NCI-H1417 (cell line): Measurements from ENCODE around the gene DPEP1.
A peak's percentile ranks its signal among the peaks of the same experiment; 100 is the strongest.
"Not testable (repeated sequence)": the region's sequence is repeated elsewhere in the genome, so short reads cannot be mapped to it uniquely, and the experiment has no call there.

ENCODE experiments used
- DNase-seq, 3 experiments: peaks; one replicate each; lab custom pipeline; 2025; lab: John Stamatoyannopoulos, UW

Gene DPEP1

DNA sequence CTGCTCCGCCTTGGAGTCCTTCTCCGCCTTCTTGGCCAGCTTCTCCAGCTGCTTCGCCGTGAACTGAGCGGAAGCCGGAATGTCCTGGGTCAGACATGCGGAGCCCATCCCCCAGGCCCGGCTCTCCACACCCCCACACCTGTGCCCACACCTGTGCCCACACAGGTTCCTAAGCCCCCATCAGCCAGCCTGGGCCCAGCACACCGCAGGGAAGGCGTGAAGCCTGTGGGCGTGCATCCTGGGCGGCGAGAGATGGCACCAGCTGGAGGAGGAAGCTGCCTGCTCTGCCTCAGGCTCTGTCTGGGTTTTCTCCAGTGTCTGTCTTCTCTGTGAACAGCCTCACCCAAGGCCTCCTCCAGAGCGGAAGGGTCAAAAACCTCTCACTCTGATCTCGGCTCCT lies 38.1 kb downstream of the DPEP1 start:
- no peak for DNase-seq

GRCh38 chr16:89653656-89654295 lies 40.3 kb downstream of the DPEP1 start:
- no peak for DNase-seq

GRCh38 chr16:89655062-89655643 lies 41.7 kb downstream of the DPEP1 start:
- DNase-seq: no peak

DNA sequence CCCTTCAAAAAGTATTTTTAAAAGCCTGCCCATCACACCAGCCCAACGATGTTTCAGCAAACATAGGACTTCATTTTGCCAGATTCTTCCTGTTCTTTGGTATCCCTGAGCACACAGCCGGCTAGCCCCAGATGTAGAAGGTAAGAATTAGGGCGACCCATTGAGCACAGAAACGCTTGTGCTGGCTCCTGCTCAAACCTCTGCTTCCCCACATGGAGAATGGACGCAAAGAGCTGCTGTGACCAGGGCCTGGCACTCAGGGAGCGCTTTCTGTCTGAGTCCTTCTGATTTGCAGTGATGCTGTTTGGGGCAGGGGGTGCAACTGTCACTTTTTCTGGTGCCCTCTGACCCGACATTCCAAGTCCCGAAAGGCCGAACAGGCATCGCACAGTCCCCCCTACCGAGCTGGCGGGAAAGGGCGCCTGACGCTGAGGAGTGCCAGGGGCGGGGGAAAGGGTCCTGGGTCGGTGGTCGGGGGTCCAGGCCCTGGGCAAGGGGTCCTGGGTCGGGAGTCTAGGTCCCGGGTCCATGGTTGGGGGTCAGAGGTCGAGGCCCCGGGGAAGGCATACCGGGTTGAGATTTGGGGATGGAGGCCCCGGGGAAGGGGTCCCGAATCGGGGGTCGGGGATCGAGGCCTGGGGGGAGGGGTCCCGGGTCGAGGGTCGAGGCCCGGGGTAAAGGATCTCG lies 43.1 kb downstream of the DPEP1 start:
- DNase-seq: no peak

GRCh38 chr16:89657442-89658220 lies 44.2 kb downstream of the DPEP1 start, which contains the start of the genes CHMP1A and SPATA33:
CHMP1A (minus strand) TSS chr16:89657708; CDS start chr16:89657588, 120 bp downstream.
SPATA33 (plus strand) TSS chr16:89657836; CDS start chr16:89657912, 76 bp downstream.
- DNase-seq: peak; percentile 82 to 90 (median 89)

GRCh38 chr16:89658221-89658879 lies 44.9 kb downstream of the DPEP1 start:
- DNase-seq: peak in 1 of 3 experiments; percentile 40

- DNase-seq: no peak
Observed at GRCh38 chr16:89660146-89660545, 46.7 kb downstream of the DPEP1 start.

DNA sequence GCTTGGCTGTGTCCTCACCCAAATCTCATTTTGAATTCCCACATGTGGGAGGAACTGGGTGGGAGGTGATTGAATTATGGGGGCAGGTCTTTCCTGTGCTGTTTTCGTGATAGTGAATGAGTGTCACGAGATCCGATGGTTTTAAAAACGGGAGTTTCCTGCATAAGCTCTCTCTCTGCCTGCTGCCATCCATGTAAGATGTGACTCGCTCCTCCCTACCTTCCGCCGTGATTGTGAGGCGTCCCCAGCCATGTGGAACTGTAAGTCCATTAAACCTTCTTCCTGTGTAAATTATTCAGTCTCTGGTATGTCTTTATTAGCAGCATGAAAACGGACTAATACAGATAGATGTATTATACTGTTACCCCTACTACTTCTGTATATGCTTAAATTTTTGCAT lies 47.8 kb downstream of the DPEP1 start:
- DNase-seq: no peak

DNA sequence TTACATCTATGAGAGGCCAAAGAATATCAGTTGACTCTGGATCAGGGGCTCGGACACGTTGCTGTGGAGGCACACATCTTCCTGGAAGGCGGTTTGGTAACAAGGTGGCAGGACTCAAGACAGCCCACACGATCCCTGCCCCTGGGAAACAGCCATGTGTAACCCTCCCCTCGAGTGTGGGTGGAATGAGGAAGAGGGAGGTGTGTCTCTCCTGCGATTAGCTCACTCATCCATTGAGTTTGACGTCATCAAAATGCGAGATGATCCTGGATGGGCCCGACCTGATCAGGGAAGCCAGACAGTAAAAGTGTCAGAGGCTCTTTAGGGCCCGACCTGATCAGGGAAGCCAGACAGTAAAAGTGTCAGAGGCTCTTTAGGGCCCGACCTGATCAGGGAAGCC lies 50.8 kb downstream of the DPEP1 start:
- not testable (repeated sequence) for DNase-seq

GRCh38 chr16:89667000-89667399 lies 53.6 kb downstream of the DPEP1 start:
- DNase-seq: not testable (repeated sequence)

- no peak for DNase-seq
Observed at GRCh38 chr16:89667633-89668032, 54.2 kb downstream of the DPEP1 start.

GRCh38 chr16:89668790-89669158 lies 55.3 kb downstream of the DPEP1 start:
- no peak for DNase-seq

- no peak for DNase-seq
Observed at GRCh38 chr16:89669755-89670154, 56.3 kb downstream of the DPEP1 start.

GRCh38 chr16:89670496-89671431 lies 57.3 kb downstream of the DPEP1 start:
- DNase-seq: no peak

DNA sequence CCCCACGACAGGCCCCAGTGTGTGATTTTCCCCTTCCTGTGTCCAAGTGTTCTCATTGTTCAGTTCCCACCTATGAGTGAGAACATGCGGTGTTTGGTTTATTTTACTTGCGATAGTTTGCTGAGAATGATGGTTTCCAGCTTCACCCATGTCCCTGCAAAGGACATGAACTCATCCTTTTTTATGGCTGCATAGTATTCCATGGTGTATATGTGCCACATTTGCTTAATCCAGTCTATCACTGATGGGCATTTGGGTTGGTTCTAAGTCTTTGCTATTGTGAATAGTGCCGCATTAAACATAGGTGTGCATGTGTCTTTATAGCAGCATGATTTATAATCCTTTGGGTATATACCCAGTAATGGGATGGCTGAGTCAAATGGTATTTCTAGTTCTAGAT lies 58.1 kb downstream of the DPEP1 start:
- not testable (repeated sequence) for DNase-seq

GRCh38 chr16:89672177-89672941 lies 58.9 kb downstream of the DPEP1 start:
- DNase-seq: no peak

GRCh38 chr16:89678258-89678657 lies 64.8 kb downstream of the DPEP1 start:
- peak in 1 of 3 experiments; percentile 4 for DNase-seq

DNA sequence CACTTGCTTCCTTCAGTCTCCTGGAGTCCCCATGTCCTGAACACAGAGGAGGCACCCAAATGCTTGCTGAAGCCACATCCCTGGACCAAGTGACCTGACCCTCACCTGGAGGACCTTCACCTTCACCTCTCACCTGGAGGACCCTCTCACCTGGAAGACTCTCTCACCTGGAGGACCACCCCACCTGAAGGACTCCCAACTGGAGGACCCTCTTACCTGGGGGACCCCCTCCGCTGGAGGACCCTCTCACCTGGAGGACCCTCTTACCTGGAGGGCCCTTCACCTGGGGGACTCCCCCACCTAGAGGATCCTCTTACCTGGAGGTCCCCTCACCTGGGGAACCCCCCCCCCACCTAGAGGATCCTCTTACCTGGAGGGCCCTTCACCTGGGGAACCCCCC lies 72.5 kb downstream of the DPEP1 start:
- DNase-seq: no peak

DNA sequence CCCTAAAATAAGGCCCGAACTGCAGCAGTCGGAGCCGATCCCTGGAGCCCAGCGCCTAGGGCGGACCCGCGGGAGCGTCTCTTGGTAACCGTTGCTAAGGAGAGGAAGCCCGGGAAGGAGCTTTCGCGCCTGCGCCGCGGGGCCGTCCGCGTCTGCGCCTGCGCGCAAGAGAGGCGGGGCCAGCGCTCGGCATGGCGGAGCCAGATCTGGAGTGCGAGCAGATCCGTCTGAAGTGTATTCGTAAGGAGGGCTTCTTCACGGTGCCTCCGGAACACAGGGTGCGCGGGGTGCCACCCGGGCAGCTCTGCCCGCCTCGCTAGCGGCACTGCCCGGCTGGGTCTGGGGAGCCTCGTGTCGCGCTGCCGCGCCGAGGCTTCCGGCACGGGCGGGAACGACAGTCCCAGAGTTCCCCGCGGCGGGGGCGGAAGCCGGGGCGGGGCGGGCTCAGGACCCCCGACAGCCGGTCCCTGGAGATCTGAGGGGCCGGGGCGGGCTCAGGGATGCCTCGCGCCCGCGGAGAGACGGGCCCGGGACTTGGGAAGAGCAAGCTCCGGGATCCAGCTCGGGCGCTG lies 73.2 kb downstream of the DPEP1 start, which contains the start of gene CDK10:
TSS of gene CDK10 (plus strand) at position 170 of the 572 bp plus-strand sequence. CDS start at position 192, 22 bp downstream.
- peak; percentile 88 to 94 (median 93) for DNase-seq
